ENCODE data around the gene GMPS. TPM values are rescaled to one million over a fixed set of nuclear protein-coding genes. Genes with fewer than 3 reads are reported as not detected.

The GMPS gene
- total and polyA plus RNA-seq, 2 donors (not counting 3 experiments of a cell fraction or from before 2014, with no cell fraction given): 18.7 to 67.5 TPM

GRCh38 chr3:155912579-155913190 lies 42.2 kb downstream of the GMPS start:
- Histone ChIP-seq H3K27me3 (ENCODE audit: control insufficient read depth in 2 of 2, insufficient read depth in 2 of 2, low read length in 2 of 2) (no peaks in the 10 kb centered on the region), H4K20me1 (replicated peaks; ENCODE audit: control insufficient read depth, extremely low read depth, insufficient read depth, low read length) (no peaks in the 10 kb centered on the region), H3K36me3 (ENCODE audit: control insufficient read depth in 2 of 2, extremely low read depth in 1 of 2, insufficient read depth in 2 of 2, low read length in 2 of 2) (peaks cover 2 to 3% of the 10 kb centered on the region in 2 experiments), H3K4me1 (ENCODE audit: control insufficient read depth, extremely low read depth, insufficient read depth, low read length) (peaks cover 7% of the 10 kb centered on the region), H3K4me2 (ENCODE audit: insufficient read depth, low read length) (no peak overlapping the region), H3K4me3 (replicated peaks in 1 of 3; ENCODE audit: insufficient read depth in 1 of 3, low read depth in 1 of 3, low read length in 3 of 3) (no peak overlapping the region), H2AFZ (ENCODE audit: low read depth, low read length) (no peak overlapping the region), H3K9me3 (replicated peaks; ENCODE audit: control insufficient read depth, insufficient read depth, low read length) (no peaks in the 10 kb centered on the region), H3K27ac (ENCODE audit: insufficient read depth, low read depth, low read length) (no peak overlapping the region), H3K79me2 (ENCODE audit: control insufficient read depth, insufficient read depth, low read length) (no peaks in the 10 kb centered on the region), H3K9ac (replicated peaks; ENCODE audit: extremely low read depth, insufficient read depth, low read length) (no peak overlapping the region), H3K9me1 (replicated peaks; ENCODE audit: control insufficient read depth, extremely low read depth, insufficient read depth, low read length) (no peaks in the 10 kb centered on the region)
- ChIA-PET CTCF (interaction anchor here (0.6 to 1.0 kb wide), 2 partner anchors 74 to 107 kb away, joined by 3 to 4 read pairs; partner anchors contain the start of gene C3orf33), POLR2A (no interaction called here)
- TF ChIP-seq POLR2AphosphoS5 (IDR thresholded peaks at IDR 0.05; ENCODE audit: insufficient read depth, low read depth, low read length) (no peak), CTCF (IDR thresholded peaks at IDR 0.05; ENCODE audit: extremely low read depth in 1 of 2, insufficient read depth in 1 of 2, low read depth in 1 of 2, low read length in 2 of 2) (no peak)
- no TSS peak for BruUV-seq (replicated peaks)
- FAIRE-seq (no peak), DNase-seq (ENCODE audit: low read depth, low spot score) (no peak)
- intact Hi-C loops (cut with micrococcal nuclease) (no loop called here), dilution Hi-C loops (cut with MboI; ENCODE audit: extremely low pct_ligation_motif_present, low sequenced_read_pairs) (no loop called here)

- DNase-seq (ENCODE audit: low read depth, low spot score): no peak
- peaks cover 0 to 9% of the 10 kb centered on the region in 2 experiments for H3K36me3 ChIP-seq (ENCODE audit: control insufficient read depth in 2 of 2, extremely low read depth in 1 of 2, insufficient read depth in 2 of 2, low read length in 2 of 2)
These were observed 47.3 kb downstream of the GMPS start for GRCh38 chr3:155917781-155918180.

More at GRCh38 chr3:155917781-155918180, 47.3 kb downstream of the GMPS start:
- Histone ChIP-seq H3K9ac (replicated peaks; ENCODE audit: extremely low read depth, insufficient read depth, low read length) (no peak overlapping the region), H4K20me1 (replicated peaks; ENCODE audit: control insufficient read depth, extremely low read depth, insufficient read depth, low read length) (no peaks in the 10 kb centered on the region), H2AFZ (ENCODE audit: low read depth, low read length) (no peak overlapping the region), H3K27me3 (ENCODE audit: control insufficient read depth in 2 of 2, insufficient read depth in 2 of 2, low read length in 2 of 2) (no peaks in the 10 kb centered on the region), H3K79me2 (ENCODE audit: control insufficient read depth, insufficient read depth, low read length) (no peaks in the 10 kb centered on the region), H3K4me2 (ENCODE audit: insufficient read depth, low read length) (no peak overlapping the region), H3K4me1 (ENCODE audit: control insufficient read depth, extremely low read depth, insufficient read depth, low read length) (no peaks in the 10 kb centered on the region), H3K4me3 (replicated peaks in 1 of 3; ENCODE audit: insufficient read depth in 1 of 3, low read depth in 1 of 3, low read length in 3 of 3) (no peak overlapping the region), H3K9me3 (replicated peaks; ENCODE audit: control insufficient read depth, insufficient read depth, low read length) (no peaks in the 10 kb centered on the region), H3K9me1 (replicated peaks; ENCODE audit: control insufficient read depth, extremely low read depth, insufficient read depth, low read length) (no peaks in the 10 kb centered on the region), H3K27ac (ENCODE audit: insufficient read depth, low read depth, low read length) (no peak overlapping the region)
- CTCF ChIA-PET: no interaction called here
- TF ChIP-seq POLR2A (IDR thresholded peaks at IDR 0.05; ENCODE audit: low read depth, low read length): no peak
- TF ChIP-seq POLR2AphosphoS5 (IDR thresholded peaks at IDR 0.05; ENCODE audit: insufficient read depth, low read depth, low read length): no peak
- no peak for TF ChIP-seq EZH2 (IDR thresholded peaks at IDR 0.05; ENCODE audit: borderline replicate concordance, low read depth, low read length, severe bottlenecking)
- no peak for TF ChIP-seq GATA2 (IDR thresholded peaks at IDR 0.05; ENCODE audit: insufficient read depth, insufficient read length, low read depth, low read length)
- TF ChIP-seq CTCF (IDR thresholded peaks at IDR 0.05; ENCODE audit: extremely low read depth in 1 of 2, insufficient read depth in 1 of 2, low read depth in 1 of 2, low read length in 2 of 2): no peak
- no peak for TF ChIP-seq MAX (IDR thresholded peaks at IDR 0.05; ENCODE audit: insufficient read depth, insufficient read length)
- TF ChIP-seq JUN (IDR thresholded peaks at IDR 0.05; ENCODE audit: borderline replicate concordance, insufficient read depth, insufficient read length, low read depth): no peak
- TF ChIP-seq MYC (IDR thresholded peaks at IDR 0.05; ENCODE audit: low read depth, low read length): no peak
- no peak for TF ChIP-seq FOS (IDR thresholded peaks at IDR 0.05; ENCODE audit: borderline replicate concordance, insufficient read depth, low read length)
- no TSS peak for BruUV-seq (replicated peaks)
- POLR2A ChIA-PET: no interaction called here
- dilution Hi-C loops (cut with MboI; ENCODE audit: extremely low pct_ligation_motif_present, low sequenced_read_pairs): no loop called here
- FAIRE-seq: no peak
- intact Hi-C loops (cut with micrococcal nuclease): no loop called here
